HG02852 (cell line): Measurements from ENCODE around the gene ACP7.
"Not testable (repeated sequence)": the region's sequence is repeated elsewhere in the genome, so short reads cannot be mapped to it uniquely, and the experiment has no call there.

Source experiments
- ATAC-seq: cut with Tn5 transposase; IDR thresholded peaks from one replicate; pipeline ENCODE4 v1.9.1; 2021; ENCODE audit warnings: mild to moderate bottlenecking, moderate library complexity; ENCODE audit not compliant: unreplicated experiment

Gene ACP7

GRCh38 chr19:39074942-39075341 lies 9.2 kb upstream of the ACP7 start:
- ATAC-seq: no peak

- ATAC-seq: no peak
Measured at GRCh38 chr19:39077323-39077722, 6.8 kb upstream of the ACP7 start.

- ATAC-seq: no peak
Measured at GRCh38 chr19:39078436-39079200, 5.5 kb upstream of the ACP7 start.

GRCh38 chr19:39080431-39080830 lies 3.7 kb upstream of the ACP7 start:
- no peak for ATAC-seq

- ATAC-seq: no peak
Measured at GRCh38 chr19:39082167-39082566, 2.0 kb upstream of the ACP7 start.

GRCh38 chr19:39082745-39083598 lies 1.2 kb upstream of the ACP7 start:
- ATAC-seq: no peak

- ATAC-seq: no peak
Measured at GRCh38 chr19:39083599-39083982, 577 bp upstream of the ACP7 start.

- ATAC-seq: no peak
Measured at GRCh38 chr19:39084732-39085080, 538 bp downstream of the ACP7 start.

GRCh38 chr19:39085392-39085791 lies 1.2 kb downstream of the ACP7 start:
- no peak for ATAC-seq

- no peak for ATAC-seq
Measured at GRCh38 chr19:39086386-39086785, 2.2 kb downstream of the ACP7 start.

- ATAC-seq: no peak
Measured at GRCh38 chr19:39087907-39088686, 3.9 kb downstream of the ACP7 start.

GRCh38 chr19:39090016-39090415 lies 5.8 kb downstream of the ACP7 start:
- not testable (repeated sequence) for ATAC-seq

- ATAC-seq: no peak
Measured at GRCh38 chr19:39090881-39091280, 6.7 kb downstream of the ACP7 start.

GRCh38 chr19:39095799-39096540 lies 11.8 kb downstream of the ACP7 start:
- ATAC-seq: not testable (repeated sequence)

GRCh38 chr19:39097299-39097698 lies 13.1 kb downstream of the ACP7 start:
- no peak for ATAC-seq

- ATAC-seq: no peak
Measured at GRCh38 chr19:39097721-39098120, 13.6 kb downstream of the ACP7 start.

GRCh38 chr19:39098365-39099269 lies 14.4 kb downstream of the ACP7 start:
- ATAC-seq: no peak

GRCh38 chr19:39099341-39099740 lies 15.2 kb downstream of the ACP7 start:
- ATAC-seq: no peak

- ATAC-seq: no peak
Measured at GRCh38 chr19:39100500-39101166, 16.5 kb downstream of the ACP7 start.
